HepG2 (cell line): Measurements from ENCODE around the gene SPATA25. TPM values are rescaled to one million over a fixed set of nuclear protein-coding genes. Genes with fewer than 3 reads are reported as not detected.

Experiments used
- ATF2 ChIP-seq: sonication (generic); formaldehyde crosslinking; IDR thresholded peaks from 2 replicates; pipeline ENCODE4 v1.4.0; 2020; ENCODE audit warnings: missing genetic modification reagents
- MED1 ChIP-seq: sonication (generic); formaldehyde crosslinking; IDR thresholded peaks from 2 replicates; pipeline ENCODE4 v1.4.0; 2020; ENCODE audit warnings: missing genetic modification reagents
- NR2F6 ChIP-seq, 2 experiments: IDR thresholded peaks; 2 replicates each; pipeline ENCODE4 v1.6.1; 2016; ENCODE audit warnings: antibody characterized with exemption in 1 of 2, mild to moderate bottlenecking in 1 of 2
- RELA ChIP-seq: sonication (generic); formaldehyde crosslinking; IDR thresholded peaks from 2 replicates; pipeline ENCODE4 v1.4.0; 2020; ENCODE audit warnings: missing genetic modification reagents
- TBX2 ChIP-seq: sonication (generic); formaldehyde crosslinking; IDR thresholded peaks from 2 replicates; pipeline ENCODE4 v1.5.0; 2020; ENCODE audit warnings: missing genetic modification reagents, mild to moderate bottlenecking, borderline replicate concordance
- XRCC5 ChIP-seq: fragments of 200-400 bp; formaldehyde crosslinking; optimal IDR thresholded peaks from 2 replicates; pipeline ENCODE3; 2017; ENCODE audit warnings: mild to moderate bottlenecking, low read length
- ZBTB3 ChIP-seq: sonication (generic); formaldehyde crosslinking; IDR thresholded peaks from 2 replicates; pipeline ENCODE4 v1.4.0; 2020; ENCODE audit warnings: low read depth, mild to moderate bottlenecking, moderate library complexity, missing genetic modification reagents, borderline replicate concordance
- ZNF382 ChIP-seq: sonication (generic); formaldehyde crosslinking; IDR thresholded peaks from 2 replicates; pipeline ENCODE4 v1.5.0; 2020; ENCODE audit warnings: missing genetic modification reagents, mild to moderate bottlenecking, borderline replicate concordance
- ZNF672 ChIP-seq: sonication (generic); formaldehyde crosslinking; IDR thresholded peaks from 2 replicates; pipeline ENCODE4 v1.8.1; 2022; ENCODE audit warnings: missing genetic modification reagents
- ZNF737 ChIP-seq: sonication (generic); formaldehyde crosslinking; IDR thresholded peaks from 2 replicates; pipeline ENCODE4 v1.5.0; 2020; ENCODE audit warnings: missing genetic modification reagents, mild to moderate bottlenecking, borderline replicate concordance
- ZNF768 ChIP-seq: sonication (generic); formaldehyde crosslinking; IDR thresholded peaks from 2 replicates; pipeline ENCODE4 v1.4.0; 2020; ENCODE audit warnings: missing genetic modification reagents
- ZNF777 ChIP-seq: sonication (generic); formaldehyde crosslinking; IDR thresholded peaks from 2 replicates; pipeline ENCODE4 v1.4.0; 2020; ENCODE audit warnings: missing genetic modification reagents
- ZNF83 ChIP-seq: sonication (generic); formaldehyde crosslinking; IDR thresholded peaks from 2 replicates; pipeline ENCODE4 v1.4.0; 2020; ENCODE audit warnings: missing genetic modification reagents, mild to moderate bottlenecking, borderline replicate concordance
- ZSCAN31 ChIP-seq: sonication (generic); formaldehyde crosslinking; IDR thresholded peaks from 2 replicates; pipeline ENCODE4 v1.5.0; 2020; ENCODE audit warnings: low read depth, mild to moderate bottlenecking, missing genetic modification reagents
- polyA plus RNA-seq, 8 experiments: library from polyadenylated mRNA; depleted of rRNA in 3 of 8; stranded (reverse) in 7 of 8; unstranded in 1 of 8; fragments of >200 nt; fragmentation: Illumina TruSeq in 4 of 8; extraction: Trizol in 4 of 8; gene quantifications; 2 replicates each; pipeline versions ENCODE4 v1.2.1 to v1.2.3, GENCODE V29; 2011 to 2016; ENCODE audit warnings: low read depth in 4 of 8, missing spikeins in 1 of 8, mixed read lengths in 1 of 8; ENCODE audit not compliant: insufficient read depth in 1 of 8
- total RNA-seq, 5 experiments: library from RNA; depleted of rRNA; stranded (reverse); fragments of >200 nt; fragmentation: Illumina TruSeq; extraction: Trizol; gene quantifications; 2 replicates each; pipeline ENCODE4 v1.2.3, GENCODE V29; 2016; ENCODE audit warnings: low read depth in 1 of 5
- TF ChIP-seq, protein P1 (sequence below): sonication (generic); formaldehyde crosslinking; IDR thresholded peaks from 2 replicates; pipeline ENCODE4 v1.4.0; 2020; ENCODE audit warnings: missing genetic modification reagents
- TF ChIP-seq, protein P2 (sequence below): sonication (generic); formaldehyde crosslinking; IDR thresholded peaks from 2 replicates; pipeline ENCODE4 v1.8.0; 2022; ENCODE audit warnings: low read depth, missing genetic modification reagents
- TF ChIP-seq, protein P3 (sequence below): sonication (generic); formaldehyde crosslinking; IDR thresholded peaks from 2 replicates; pipeline ENCODE4 v1.4.0; 2020; ENCODE audit warnings: missing genetic modification reagents

The SPATA25 gene
- total and polyA plus RNA-seq, 2 of the 13 experiments (the other 11 are each of a cell fraction or from before 2014, with no cell fraction given) = 4.8 to 7.6 TPM

- TF ChIP-seq, protein P1, sequence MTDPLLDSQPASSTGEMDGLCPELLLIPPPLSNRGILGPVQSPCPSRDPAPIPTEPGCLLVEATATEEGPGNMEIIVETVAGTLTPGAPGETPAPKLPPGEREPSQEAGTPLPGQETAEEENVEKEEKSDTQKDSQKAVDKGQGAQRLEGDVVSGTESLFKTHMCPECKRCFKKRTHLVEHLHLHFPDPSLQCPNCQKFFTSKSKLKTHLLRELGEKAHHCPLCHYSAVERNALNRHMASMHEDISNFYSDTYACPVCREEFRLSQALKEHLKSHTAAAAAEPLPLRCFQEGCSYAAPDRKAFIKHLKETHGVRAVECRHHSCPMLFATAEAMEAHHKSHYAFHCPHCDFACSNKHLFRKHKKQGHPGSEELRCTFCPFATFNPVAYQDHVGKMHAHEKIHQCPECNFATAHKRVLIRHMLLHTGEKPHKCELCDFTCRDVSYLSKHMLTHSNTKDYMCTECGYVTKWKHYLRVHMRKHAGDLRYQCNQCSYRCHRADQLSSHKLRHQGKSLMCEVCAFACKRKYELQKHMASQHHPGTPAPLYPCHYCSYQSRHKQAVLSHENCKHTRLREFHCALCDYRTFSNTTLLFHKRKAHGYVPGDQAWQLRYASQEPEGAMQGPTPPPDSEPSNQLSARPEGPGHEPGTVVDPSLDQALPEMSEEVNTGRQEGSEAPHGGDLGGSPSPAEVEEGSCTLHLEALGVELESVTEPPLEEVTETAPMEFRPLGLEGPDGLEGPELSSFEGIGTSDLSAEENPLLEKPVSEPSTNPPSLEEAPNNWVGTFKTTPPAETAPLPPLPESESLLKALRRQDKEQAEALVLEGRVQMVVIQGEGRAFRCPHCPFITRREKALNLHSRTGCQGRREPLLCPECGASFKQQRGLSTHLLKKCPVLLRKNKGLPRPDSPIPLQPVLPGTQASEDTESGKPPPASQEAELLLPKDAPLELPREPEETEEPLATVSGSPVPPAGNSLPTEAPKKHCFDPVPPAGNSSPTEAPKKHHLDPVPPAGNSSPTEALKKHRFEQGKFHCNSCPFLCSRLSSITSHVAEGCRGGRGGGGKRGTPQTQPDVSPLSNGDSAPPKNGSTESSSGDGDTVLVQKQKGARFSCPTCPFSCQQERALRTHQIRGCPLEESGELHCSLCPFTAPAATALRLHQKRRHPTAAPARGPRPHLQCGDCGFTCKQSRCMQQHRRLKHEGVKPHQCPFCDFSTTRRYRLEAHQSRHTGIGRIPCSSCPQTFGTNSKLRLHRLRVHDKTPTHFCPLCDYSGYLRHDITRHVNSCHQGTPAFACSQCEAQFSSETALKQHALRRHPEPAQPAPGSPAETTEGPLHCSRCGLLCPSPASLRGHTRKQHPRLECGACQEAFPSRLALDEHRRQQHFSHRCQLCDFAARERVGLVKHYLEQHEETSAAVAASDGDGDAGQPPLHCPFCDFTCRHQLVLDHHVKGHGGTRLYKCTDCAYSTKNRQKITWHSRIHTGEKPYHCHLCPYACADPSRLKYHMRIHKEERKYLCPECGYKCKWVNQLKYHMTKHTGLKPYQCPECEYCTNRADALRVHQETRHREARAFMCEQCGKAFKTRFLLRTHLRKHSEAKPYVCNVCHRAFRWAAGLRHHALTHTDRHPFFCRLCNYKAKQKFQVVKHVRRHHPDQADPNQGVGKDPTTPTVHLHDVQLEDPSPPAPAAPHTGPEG (CRISPR knock-in tag) = no peak
- TF ChIP-seq MED1 (peak; percentile 73), ZBTB3 (CRISPR knock-in tag) (no peak), ZNF83 (CRISPR knock-in tag) (no peak), XRCC5 (peak; percentile 58), ZNF672 (CRISPR knock-in tag) (no peak), RELA (CRISPR knock-in tag) (0 out of 2 replicates have a peak, but pooled peaks have one; percentile 71), ZNF737 (CRISPR knock-in tag) (no peak), NR2F6 (IDR thresholded peaks at IDR 0.05) (peak; percentile 47; the same call in 1 of the 2 replicates), NR2F6 (CRISPR knock-in tag; IDR thresholded peaks at IDR 0.05) (peak; percentile 56; the same call in 1 of the 2 replicates), ZSCAN31 (CRISPR knock-in tag) (0 out of 2 replicates have a peak, but pooled peaks have one; percentile 30), ATF2 (CRISPR knock-in tag) (peak; percentile 79; the same call in 1 of the 2 replicates), TBX2 (CRISPR knock-in tag) (peak; percentile 80), ZNF768 (no peak), ZNF382 (no peak), ZNF777 (no peak)
- TF ChIP-seq, protein P2, sequence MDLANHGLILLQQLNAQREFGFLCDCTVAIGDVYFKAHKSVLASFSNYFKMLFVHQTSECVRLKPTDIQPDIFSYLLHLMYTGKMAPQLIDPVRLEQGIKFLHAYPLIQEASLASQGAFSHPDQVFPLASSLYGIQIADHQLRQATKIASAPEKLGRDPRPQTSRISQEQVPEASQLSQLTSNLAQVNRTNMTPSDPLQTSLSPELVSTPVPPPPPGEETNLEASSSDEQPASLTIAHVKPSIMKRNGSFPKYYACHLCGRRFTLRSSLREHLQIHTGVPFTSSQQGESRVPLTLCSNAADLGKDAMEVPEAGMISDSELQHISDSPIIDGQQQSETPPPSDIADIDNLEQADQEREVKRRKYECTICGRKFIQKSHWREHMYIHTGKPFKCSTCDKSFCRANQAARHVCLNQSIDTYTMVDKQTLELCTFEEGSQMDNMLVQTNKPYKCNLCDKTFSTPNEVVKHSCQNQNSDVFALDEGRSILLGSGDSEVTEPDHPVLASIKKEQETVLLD (CRISPR knock-in tag) = no peak
- TF ChIP-seq, protein P3, sequence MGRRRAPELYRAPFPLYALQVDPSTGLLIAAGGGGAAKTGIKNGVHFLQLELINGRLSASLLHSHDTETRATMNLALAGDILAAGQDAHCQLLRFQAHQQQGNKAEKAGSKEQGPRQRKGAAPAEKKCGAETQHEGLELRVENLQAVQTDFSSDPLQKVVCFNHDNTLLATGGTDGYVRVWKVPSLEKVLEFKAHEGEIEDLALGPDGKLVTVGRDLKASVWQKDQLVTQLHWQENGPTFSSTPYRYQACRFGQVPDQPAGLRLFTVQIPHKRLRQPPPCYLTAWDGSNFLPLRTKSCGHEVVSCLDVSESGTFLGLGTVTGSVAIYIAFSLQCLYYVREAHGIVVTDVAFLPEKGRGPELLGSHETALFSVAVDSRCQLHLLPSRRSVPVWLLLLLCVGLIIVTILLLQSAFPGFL (CRISPR knock-in tag) = no peak
These were observed 23.6 kb downstream of the SPATA25 start (continued) for GRCh38 chr20:45863543-45864470.
